OCI-LY7 (cell line): ENCODE data around the gene SERPINH1. TPM values are rescaled to one million over a fixed set of nuclear protein-coding genes. Genes with fewer than 3 reads are reported as not detected.
A peak's percentile ranks its signal among the peaks of the same experiment; 100 is the strongest.

ENCODE experiments used
- Bru-seq: library from RNA; stranded (reverse); fragments of 400-500 nt; gene quantifications from one replicate; lab custom pipeline; 2021; lab: Mats Ljungman, UMichigan
- BruChase-seq, 2 experiments: library from RNA; stranded (reverse); fragments of 400-500 nt; gene quantifications; one replicate each; lab custom pipeline; 2021; lab: Mats Ljungman, UMichigan
- BruUV-seq: library from RNA; stranded (reverse); fragments of 400-500 nt; replicated peaks from 2 replicates; lab custom pipeline; 2021; lab: Mats Ljungman, UMichigan
- CTCF ChIA-PET: fragments of 300-600 bp; sonication (Branson Sonifier 250); formaldehyde crosslinking; loops from one replicate; lab custom pipeline; 2022; ENCODE audit warnings: antibody characterized with exemption; ENCODE audit not compliant: unreplicated experiment; lab: Charles Lee
- POLR2A ChIA-PET: fragments of 300-600 bp; sonication (Branson Sonifier 250); formaldehyde crosslinking; loops from one replicate; lab custom pipeline; 2022; ENCODE audit warnings: antibody characterized with exemption; lab: Charles Lee
- DNase-seq: peaks from one replicate; pipeline ENCODE4 v3.0.0-alpha.2; 2015; ENCODE audit warnings: low spot score
- H2AFZ ChIP-seq: fragments of 200-600 bp; sonication (generic), shearing (Covaris generic); 2 replicates; pipeline ENCODE4 v1.6.1; 2014; ENCODE audit warnings: mild to moderate bottlenecking, antibody characterized with exemption, low read length, moderate library complexity
- H3K27ac ChIP-seq: fragments of 200-600 bp; sonication (generic); 2 replicates; pipeline ENCODE4 v1.5.1; 2014; ENCODE audit warnings: mixed run types, low read depth, mild to moderate bottlenecking, moderate library complexity, low read length, inconsistent platforms; ENCODE audit not compliant: poor library complexity, severe bottlenecking
- H3K36me3 ChIP-seq: fragments of 200-600 bp; sonication (generic); 2 replicates; pipeline ENCODE4 v1.6.1; 2014; ENCODE audit warnings: mild to moderate bottlenecking, antibody characterized with exemption, low read length, moderate library complexity, mixed read lengths; ENCODE audit not compliant: insufficient read depth
- H3K4me1 ChIP-seq: fragments of 200-600 bp; sonication (generic); 2 replicates; pipeline ENCODE4 v1.5.1; 2014; ENCODE audit warnings: mild to moderate bottlenecking, low read length; ENCODE audit not compliant: insufficient read depth, poor library complexity, severe bottlenecking
- H3K4me2 ChIP-seq: fragments of 200-600 bp; sonication (generic); 2 replicates; pipeline ENCODE4 v1.6.1; 2014; ENCODE audit warnings: mild to moderate bottlenecking, low read length
- H3K4me3 ChIP-seq: fragments of 200-600 bp; sonication (generic); 2 replicates; pipeline ENCODE4 v1.5.1; 2014; ENCODE audit warnings: mild to moderate bottlenecking, low read depth, low read length; ENCODE audit not compliant: poor library complexity, severe bottlenecking
- H3K79me2 ChIP-seq: fragments of 200-600 bp; sonication (generic); 2 replicates; pipeline ENCODE4 v1.6.1; 2016; ENCODE audit warnings: low read depth, mild to moderate bottlenecking, low read length, moderate library complexity, mixed read lengths; ENCODE audit not compliant: insufficient read depth
- H3K9me2 ChIP-seq: fragments of 200-600 bp; sonication (generic); 2 replicates; pipeline ENCODE4 v1.6.1; 2016; ENCODE audit warnings: mild to moderate bottlenecking, low read length, mixed read lengths; ENCODE audit not compliant: insufficient read depth
- H3K9me3 ChIP-seq: fragments of 200-600 bp; sonication (generic); 2 replicates; pipeline ENCODE4 v1.6.1; 2014; ENCODE audit warnings: mild to moderate bottlenecking, mixed run types, low read length, mixed read lengths
- H4K20me1 ChIP-seq: fragments of 200-600 bp; sonication (generic); 2 replicates; pipeline ENCODE4 v1.6.1; 2014; ENCODE audit warnings: mild to moderate bottlenecking, antibody characterized with exemption, low read length, moderate library complexity, mixed read lengths; ENCODE audit not compliant: insufficient read depth
- EZH2phosphoT487 ChIP-seq: fragments of 200-600 bp; sonication (generic); IDR thresholded peaks from 2 replicates; pipeline ENCODE4 v1.6.1; 2018; ENCODE audit warnings: low read depth, borderline replicate concordance, mild to moderate bottlenecking, mixed run types, antibody characterized with exemption, low read length, moderate library complexity, mixed read lengths
- intact Hi-C: fragments of 100-400 bp; cut with micrococcal nuclease; formaldehyde crosslinking; loops from one replicate; pipeline ENCODE4 v1.10.0; 2022; ENCODE audit not compliant: unreplicated experiment
- long read RNA-seq: library from polyadenylated mRNA; stranded (forward); transcript quantifications from one replicate; pipeline ENCODE4 v2.0.0, GENCODE V29; 2022
- total RNA-seq, 2 experiments: library from RNA; depleted of rRNA in 1 of 2; stranded (reverse); fragments of >200 nt in 1 of 2; shearing (Covaris generic) in 1 of 2; gene quantifications; 2 replicates each; pipeline ENCODE4 v1.2.3, GENCODE V29; 2014 to 2022
- TF ChIP-seq, protein P1 (sequence below): fragments of 200-600 bp; sonication (generic); conservative IDR thresholded peaks from 2 replicates; pipeline ENCODE4 v1.5.1; 2014; ENCODE audit warnings: mild to moderate bottlenecking, antibody characterized with exemption, low read length, moderate library complexity, mixed read lengths

The SERPINH1 gene
- total RNA-seq (2014; rRNA removed; shearing (Covaris generic)): 0.33 TPM in 1 of 2 replicates, not detected in the other
- not detected in 2 replicates for total RNA-seq (2022)
- Bru-seq, nascent RNA: percentile 17 among the genes with signal in this experiment
- percentile 13 among the genes with signal in this experiment for BruChase-seq, experiment 1, labeled RNA remaining after a 6-hour chase
- percentile 18 among the genes with signal in this experiment for BruChase-seq, experiment 2, labeled RNA remaining after a 2-hour chase
- long read RNA-seq: 0 reads

DNA sequence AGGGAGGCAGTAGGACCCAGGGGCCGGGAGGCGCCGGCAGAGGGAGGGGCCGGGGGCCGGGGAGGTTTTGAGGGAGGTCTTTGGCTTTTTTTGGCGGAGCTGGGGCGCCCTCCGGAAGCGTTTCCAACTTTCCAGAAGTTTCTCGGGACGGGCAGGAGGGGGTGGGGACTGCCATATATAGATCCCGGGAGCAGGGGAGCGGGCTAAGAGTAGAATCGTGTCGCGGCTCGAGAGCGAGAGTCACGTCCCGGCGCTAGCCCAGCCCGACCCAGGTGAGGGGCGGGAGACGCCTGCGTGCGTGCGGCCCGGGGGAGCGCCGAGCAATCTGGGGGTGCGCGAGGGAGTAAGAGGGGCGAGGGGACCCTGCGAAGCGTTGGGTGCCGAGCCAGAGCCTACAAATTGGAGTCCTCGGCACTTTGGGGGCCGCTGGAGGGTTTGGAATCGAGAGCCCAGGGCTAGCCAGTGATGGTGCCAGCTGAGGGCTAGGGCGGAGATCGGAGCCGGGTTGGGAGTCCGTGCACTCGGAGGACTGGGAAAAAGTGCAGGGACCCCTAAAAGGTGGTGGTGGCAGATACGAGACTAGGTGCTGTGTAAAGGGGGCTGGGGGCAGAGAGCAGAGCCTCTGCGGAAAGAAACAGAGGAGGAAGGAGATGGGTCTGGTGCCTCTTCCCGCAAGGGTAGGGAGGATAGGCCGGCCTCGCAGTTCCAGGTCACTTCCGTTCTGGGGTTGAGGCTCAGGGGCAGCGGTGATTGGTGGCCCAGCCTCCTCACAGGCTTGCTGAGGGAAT, at the start of gene SERPINH1:
Gene SERPINH1 (plus strand): TSS at position 206 of the 788 bp plus-strand sequence. CDS start 4,097 bp downstream, outside the sequence.
- Histone ChIP-seq H3K4me3 (no peak within 1 kb of the TSS), H3K27ac (no peak within 1 kb of the TSS), H3K79me2 (no peaks in the 10 kb centered on the region), H2AFZ (no peak within 1 kb of the TSS), H4K20me1 (no peaks in the 10 kb centered on the region), H3K36me3 (no peaks in the 10 kb centered on the region), H3K9me3 (no peaks in the 10 kb centered on the region), H3K4me2 (no peak within 1 kb of the TSS), H3K9me2 (no peaks in the 10 kb centered on the region), H3K4me1 (no peaks in the 10 kb centered on the region)
- intact Hi-C loops: no loop called here
- no TSS peak for BruUV-seq
- CTCF ChIA-PET: no interaction called here
- DNase-seq: no peak
- TF ChIP-seq, protein P1, sequence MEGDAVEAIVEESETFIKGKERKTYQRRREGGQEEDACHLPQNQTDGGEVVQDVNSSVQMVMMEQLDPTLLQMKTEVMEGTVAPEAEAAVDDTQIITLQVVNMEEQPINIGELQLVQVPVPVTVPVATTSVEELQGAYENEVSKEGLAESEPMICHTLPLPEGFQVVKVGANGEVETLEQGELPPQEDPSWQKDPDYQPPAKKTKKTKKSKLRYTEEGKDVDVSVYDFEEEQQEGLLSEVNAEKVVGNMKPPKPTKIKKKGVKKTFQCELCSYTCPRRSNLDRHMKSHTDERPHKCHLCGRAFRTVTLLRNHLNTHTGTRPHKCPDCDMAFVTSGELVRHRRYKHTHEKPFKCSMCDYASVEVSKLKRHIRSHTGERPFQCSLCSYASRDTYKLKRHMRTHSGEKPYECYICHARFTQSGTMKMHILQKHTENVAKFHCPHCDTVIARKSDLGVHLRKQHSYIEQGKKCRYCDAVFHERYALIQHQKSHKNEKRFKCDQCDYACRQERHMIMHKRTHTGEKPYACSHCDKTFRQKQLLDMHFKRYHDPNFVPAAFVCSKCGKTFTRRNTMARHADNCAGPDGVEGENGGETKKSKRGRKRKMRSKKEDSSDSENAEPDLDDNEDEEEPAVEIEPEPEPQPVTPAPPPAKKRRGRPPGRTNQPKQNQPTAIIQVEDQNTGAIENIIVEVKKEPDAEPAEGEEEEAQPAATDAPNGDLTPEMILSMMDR: no peak
- TF ChIP-seq EZH2phosphoT487: no peak
- POLR2A ChIA-PET: interaction anchor here (0.6 kb wide), 1 partner anchor 102 kb away, joined by 3 read pairs; no protein-coding TSS in a partner anchor

DNA sequence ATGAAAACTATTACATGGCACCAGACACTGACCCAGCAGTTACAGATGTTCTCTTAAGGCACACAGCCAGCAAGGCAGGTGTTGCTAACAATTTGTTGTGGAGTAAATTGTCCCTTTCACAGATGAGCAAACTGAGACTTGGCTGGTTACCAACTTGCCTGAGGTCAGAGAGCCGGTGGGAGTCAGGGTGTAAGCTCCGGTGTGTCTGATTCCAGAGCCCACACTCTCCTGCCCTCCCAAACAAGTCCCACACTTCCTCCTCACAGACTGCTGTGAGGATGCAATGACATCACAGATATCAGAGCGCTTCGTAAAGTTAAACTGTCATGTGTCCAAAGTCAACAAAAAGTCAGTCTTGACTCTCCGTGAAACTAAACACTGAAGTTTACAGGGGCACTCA, 48.8 kb upstream of the SERPINH1 start:
- no peak overlapping the region for H3K4me3 ChIP-seq
- ChIA-PET CTCF (no interaction called here), POLR2A (no interaction called here)
- no peak for DNase-seq
- BruUV-seq: no TSS peak
- intact Hi-C loops: no loop called here
- no peaks in the 10 kb centered on the region for H4K20me1 ChIP-seq
- TF ChIP-seq, protein P1: no peak
- TF ChIP-seq EZH2phosphoT487: no peak
- H3K4me2 ChIP-seq: no peak overlapping the region
- H3K4me1 ChIP-seq: peaks cover 51% of the 10 kb centered on the region
- H3K27ac ChIP-seq: no peak overlapping the region
- H3K9me3 ChIP-seq: no peaks in the 10 kb centered on the region
- peaks cover 3% of the 10 kb centered on the region; the same call in 1 of the 2 replicates for H3K36me3 ChIP-seq
- H3K79me2 ChIP-seq: no peaks in the 10 kb centered on the region
- no peak overlapping the region for H2AFZ ChIP-seq
- no peaks in the 10 kb centered on the region for H3K9me2 ChIP-seq
